ENCODE measurements around the gene TTLL11.

Gene TTLL11

GRCh38 chr9:122133263-122133983 is 40.3 kb upstream of the TTLL11 start:
- H3K27ac ChIP-seq (replicated peaks; ENCODE audit: low read length): no peak overlapping the region
- no peak overlapping the region for H2BK15ac ChIP-seq (ENCODE audit: low read length)
- no peak overlapping the region for H3K4me2 ChIP-seq (ENCODE audit: insufficient read depth, low read length, poor library complexity, severe bottlenecking)
- H3K4ac ChIP-seq (ENCODE audit: low read length): no peak overlapping the region
- H3K79me1 ChIP-seq (ENCODE audit: low read depth, low read length): no peaks in the 10 kb centered on the region
- peak overlapping the region; percentile 19 for H2BK5ac ChIP-seq (ENCODE audit: low read length)
- H4K91ac ChIP-seq (ENCODE audit: low read depth, low read length, poor library complexity): no peak overlapping the region
- no CpG with 5 or more reads among the region's 12 CpGs for WGBS, 2 donors (ENCODE audit: extremely low coverage in 2 of 2, insufficient read length in 2 of 2, insufficient replicate concordance in 1 of 2)
- no peak overlapping the region for H2AFZ ChIP-seq (ENCODE audit: low read length)
- no peak overlapping the region for H3K18ac ChIP-seq (ENCODE audit: low read length)
- peak overlapping the region; percentile 27 for H3K9ac ChIP-seq (ENCODE audit: low read depth, low read length, poor library complexity)
- peaks cover 18 to 21% of the 10 kb centered on the region in 2 donors for H3K4me1 ChIP-seq (ENCODE audit: control insufficient read depth in 2 of 2, insufficient read depth in 1 of 2, low read depth in 1 of 2, low read length in 2 of 2)
- H4K8ac ChIP-seq (ENCODE audit: low read depth, low read length): no peak overlapping the region
- no peaks in the 10 kb centered on the region for H3K9me3 ChIP-seq (replicated peaks in 1 of 2; ENCODE audit: control insufficient read depth in 2 of 2, insufficient read depth in 1 of 2, low read depth in 1 of 2, low read length in 2 of 2)
- H3K27me3 ChIP-seq (ENCODE audit: control insufficient read depth in 3 of 3, insufficient read depth in 3 of 3, low read depth in 1 of 3, low read length in 3 of 3): peaks cover 0 to 70% (median 59%) of the 10 kb centered on the region in 3 experiments
- no peak overlapping the region for H2BK12ac ChIP-seq (ENCODE audit: low read length)
- no peaks in the 10 kb centered on the region for H3K36me3 ChIP-seq (replicated peaks in 1 of 2; ENCODE audit: control insufficient read depth in 2 of 2, insufficient read depth in 2 of 2, low read length in 2 of 2)
- H3K4me3 ChIP-seq (ENCODE audit: low read length in 2 of 2): no peak overlapping the region
- H3K14ac ChIP-seq (ENCODE audit: low read length): no peak overlapping the region
- no peak overlapping the region for H2BK120ac ChIP-seq (ENCODE audit: low read depth, low read length)
- DNase-seq (ENCODE audit: low spot score): no peak
- peak overlapping the region; percentile 8 for H3K23ac ChIP-seq (ENCODE audit: low read depth, low read length, poor library complexity)
- H2AK5ac ChIP-seq (ENCODE audit: low read depth, low read length): no peak overlapping the region

- no CpG with 5 or more reads among the region's 4 CpGs for WGBS, 2 donors (ENCODE audit: extremely low coverage in 2 of 2, insufficient read length in 2 of 2, insufficient replicate concordance in 1 of 2)
- no peaks in the 10 kb centered on the region for H3K36me3 ChIP-seq (replicated peaks in 1 of 2; ENCODE audit: control insufficient read depth in 2 of 2, insufficient read depth in 2 of 2, low read length in 2 of 2)
- H3K27ac ChIP-seq (replicated peaks; ENCODE audit: low read length): no peak overlapping the region
Observed at GRCh38 chr9:122132539-122132938, 39.4 kb upstream of the TTLL11 start.

GRCh38 chr9:122131401-122132001 is 38.4 kb upstream of the TTLL11 start:
- peak overlapping the region; percentile 40 for H3K4me2 ChIP-seq (ENCODE audit: insufficient read depth, low read length, poor library complexity, severe bottlenecking)
- no peak overlapping the region for H4K91ac ChIP-seq (ENCODE audit: low read depth, low read length, poor library complexity)
- H3K79me1 ChIP-seq (ENCODE audit: low read depth, low read length): no peaks in the 10 kb centered on the region
- peak overlapping the region in 1 of 2 donors; percentile 13 for H3K4me3 ChIP-seq (ENCODE audit: low read length in 2 of 2)
- H3K4ac ChIP-seq (ENCODE audit: low read length): no peak overlapping the region
- H2AK5ac ChIP-seq (ENCODE audit: low read depth, low read length): no peak overlapping the region
- no peak overlapping the region for H2BK120ac ChIP-seq (ENCODE audit: low read depth, low read length)
- H3K23ac ChIP-seq (ENCODE audit: low read depth, low read length, poor library complexity): peak overlapping the region; percentile 57
- no peak overlapping the region for H4K8ac ChIP-seq (ENCODE audit: low read depth, low read length)
- no peak overlapping the region for H2BK5ac ChIP-seq (ENCODE audit: low read length)
- no peaks in the 10 kb centered on the region for H3K9me3 ChIP-seq (replicated peaks in 1 of 2; ENCODE audit: control insufficient read depth in 2 of 2, insufficient read depth in 1 of 2, low read depth in 1 of 2, low read length in 2 of 2)
- peak overlapping the region; percentile 85 for H3K9ac ChIP-seq (ENCODE audit: low read depth, low read length, poor library complexity)
- peaks cover 0 to 75% (median 73%) of the 10 kb centered on the region in 3 experiments for H3K27me3 ChIP-seq (ENCODE audit: control insufficient read depth in 3 of 3, insufficient read depth in 3 of 3, low read depth in 1 of 3, low read length in 3 of 3)
- DNase-seq (ENCODE audit: low spot score): no peak
- H2BK15ac ChIP-seq (ENCODE audit: low read length): no peak overlapping the region
- no CpG with 5 or more reads among the region's 21 CpGs for WGBS, 2 donors (ENCODE audit: extremely low coverage in 2 of 2, insufficient read length in 2 of 2, insufficient replicate concordance in 1 of 2)
- H3K4me1 ChIP-seq (ENCODE audit: control insufficient read depth in 2 of 2, insufficient read depth in 1 of 2, low read depth in 1 of 2, low read length in 2 of 2): peaks cover 18 to 22% of the 10 kb centered on the region in 2 donors
- H3K27ac ChIP-seq (replicated peaks; ENCODE audit: low read length): no peak overlapping the region
- H3K14ac ChIP-seq (ENCODE audit: low read length): peak overlapping the region; percentile 26
- no peak overlapping the region for H2BK12ac ChIP-seq (ENCODE audit: low read length)
- no peaks in the 10 kb centered on the region for H3K36me3 ChIP-seq (replicated peaks in 1 of 2; ENCODE audit: control insufficient read depth in 2 of 2, insufficient read depth in 2 of 2, low read length in 2 of 2)
- peak overlapping the region; percentile 50 for H3K18ac ChIP-seq (ENCODE audit: low read length)
- H2AFZ ChIP-seq (ENCODE audit: low read length): no peak overlapping the region

More at GRCh38 chr9:122132539-122132938, 39.4 kb upstream of the TTLL11 start:
- H3K23ac ChIP-seq (ENCODE audit: low read depth, low read length, poor library complexity): no peak overlapping the region
- no peak overlapping the region for H3K14ac ChIP-seq (ENCODE audit: low read length)
- H3K79me1 ChIP-seq (ENCODE audit: low read depth, low read length): no peaks in the 10 kb centered on the region
- H3K18ac ChIP-seq (ENCODE audit: low read length): no peak overlapping the region
- H2AFZ ChIP-seq (ENCODE audit: low read length): no peak overlapping the region
- no peak overlapping the region for H4K91ac ChIP-seq (ENCODE audit: low read depth, low read length, poor library complexity)
- DNase-seq (ENCODE audit: low spot score): no peak
- peaks cover 18 to 21% of the 10 kb centered on the region in 2 donors for H3K4me1 ChIP-seq (ENCODE audit: control insufficient read depth in 2 of 2, insufficient read depth in 1 of 2, low read depth in 1 of 2, low read length in 2 of 2)
- H2BK15ac ChIP-seq (ENCODE audit: low read length): no peak overlapping the region
- no peaks in the 10 kb centered on the region for H3K9me3 ChIP-seq (replicated peaks in 1 of 2; ENCODE audit: control insufficient read depth in 2 of 2, insufficient read depth in 1 of 2, low read depth in 1 of 2, low read length in 2 of 2)
- H4K8ac ChIP-seq (ENCODE audit: low read depth, low read length): no peak overlapping the region
- no peak overlapping the region for H3K4me3 ChIP-seq (ENCODE audit: low read length in 2 of 2)
- H2BK120ac ChIP-seq (ENCODE audit: low read depth, low read length): no peak overlapping the region
- no peak overlapping the region for H2BK12ac ChIP-seq (ENCODE audit: low read length)
- H2AK5ac ChIP-seq (ENCODE audit: low read depth, low read length): no peak overlapping the region
- H3K4ac ChIP-seq (ENCODE audit: low read length): no peak overlapping the region
- H3K9ac ChIP-seq (ENCODE audit: low read depth, low read length, poor library complexity): no peak overlapping the region
- no peak overlapping the region for H3K4me2 ChIP-seq (ENCODE audit: insufficient read depth, low read length, poor library complexity, severe bottlenecking)
- peaks cover 0 to 69% (median 62%) of the 10 kb centered on the region in 3 experiments for H3K27me3 ChIP-seq (ENCODE audit: control insufficient read depth in 3 of 3, insufficient read depth in 3 of 3, low read depth in 1 of 3, low read length in 3 of 3)
- no peak overlapping the region for H2BK5ac ChIP-seq (ENCODE audit: low read length)

- Histone ChIP-seq H2AFZ (ENCODE audit: low read length) (no peak overlapping the region), H3K14ac (ENCODE audit: low read length) (no peak overlapping the region), H3K4ac (ENCODE audit: low read length) (no peak overlapping the region), H2BK120ac (ENCODE audit: low read depth, low read length) (no peak overlapping the region), H3K18ac (ENCODE audit: low read length) (no peak overlapping the region), H4K8ac (ENCODE audit: low read depth, low read length) (no peak overlapping the region), H3K4me1 (ENCODE audit: control insufficient read depth in 2 of 2, insufficient read depth in 1 of 2, low read depth in 1 of 2, low read length in 2 of 2) (peaks cover 22 to 25% of the 10 kb centered on the region in 2 donors), H3K36me3 (replicated peaks in 1 of 2; ENCODE audit: control insufficient read depth in 2 of 2, insufficient read depth in 2 of 2, low read length in 2 of 2) (no peaks in the 10 kb centered on the region), H3K9ac (ENCODE audit: low read depth, low read length, poor library complexity) (no peak overlapping the region), H2AK5ac (ENCODE audit: low read depth, low read length) (no peak overlapping the region), H2BK12ac (ENCODE audit: low read length) (peak overlapping the region; percentile 44), H3K23ac (ENCODE audit: low read depth, low read length, poor library complexity) (no peak overlapping the region), H3K79me1 (ENCODE audit: low read depth, low read length) (no peaks in the 10 kb centered on the region), H2BK5ac (ENCODE audit: low read length) (no peak overlapping the region), H3K4me3 (ENCODE audit: low read length in 2 of 2) (no peak overlapping the region), H3K27ac (replicated peaks; ENCODE audit: low read length) (no peak overlapping the region), H2BK15ac (ENCODE audit: low read length) (no peak overlapping the region), H3K4me2 (ENCODE audit: insufficient read depth, low read length, poor library complexity, severe bottlenecking) (no peak overlapping the region), H3K27me3 (ENCODE audit: control insufficient read depth in 3 of 3, insufficient read depth in 3 of 3, low read depth in 1 of 3, low read length in 3 of 3) (peaks cover 4 to 79% (median 79%) of the 10 kb centered on the region in 3 experiments), H3K9me3 (replicated peaks in 1 of 2; ENCODE audit: control insufficient read depth in 2 of 2, insufficient read depth in 1 of 2, low read depth in 1 of 2, low read length in 2 of 2) (no peaks in the 10 kb centered on the region), H4K91ac (ENCODE audit: low read depth, low read length, poor library complexity) (no peak overlapping the region)
- whole genome bisulfite sequencing, 2 donors (ENCODE audit: extremely low coverage in 2 of 2, insufficient read length in 2 of 2, insufficient replicate concordance in 1 of 2): no CpG with 5 or more reads among the region's 4 CpGs
- DNase-seq (ENCODE audit: low spot score): no peak
Observed at GRCh38 chr9:122130837-122131236, 37.7 kb upstream of the TTLL11 start.
